Neural progenitor cell (in vitro differentiated cells): Measurements from ENCODE around the gene LOC101059915.
"Not testable (repeated sequence)": the region's sequence is repeated elsewhere in the genome, so short reads cannot be mapped to it uniquely, and the experiment has no call there.

Experiments
- DNase-seq: peaks from one replicate; pipeline ENCODE4 v3.0.0-alpha.2; 2016; ENCODE audit warnings: low spot score
- H2AFZ ChIP-seq: fragments of 200-600 bp; sonication (generic); replicated peaks from 2 replicates; pipeline ENCODE4 v1.6.1; 2016; ENCODE audit warnings: antibody characterized with exemption
- H3F3A ChIP-seq: fragments of 200-600 bp; sonication (generic); 2 replicates; pipeline ENCODE4 v1.6.1; 2016; ENCODE audit warnings: antibody characterized with exemption, low read depth
- H3K27ac ChIP-seq: fragments of 200-600 bp; sonication (generic); 2 replicates; pipeline ENCODE4 v1.5.1; 2016; ENCODE audit warnings: mild to moderate bottlenecking
- H3K27me3 ChIP-seq: fragments of 200-600 bp; sonication (generic); 2 replicates; pipeline ENCODE4 v1.6.1; 2016; ENCODE audit warnings: mild to moderate bottlenecking, moderate library complexity
- H3K36me3 ChIP-seq: fragments of 200-600 bp; sonication (generic); 2 replicates; pipeline ENCODE4 v1.5.1; 2016
- H3K4me1 ChIP-seq: fragments of 200-600 bp; sonication (generic); 2 replicates; pipeline ENCODE4 v1.6.1; 2016; ENCODE audit warnings: mixed run types
- H3K4me2 ChIP-seq: fragments of 200-600 bp; sonication (generic); 2 replicates; pipeline ENCODE4 v1.6.1; 2016
- H3K4me3 ChIP-seq: fragments of 200-600 bp; sonication (generic); 2 replicates; pipeline ENCODE4 v1.5.1; 2016
- H3K79me2 ChIP-seq: fragments of 200-600 bp; sonication (generic); 2 replicates; pipeline ENCODE4 v1.6.1; 2016; ENCODE audit warnings: low read depth
- H3K9ac ChIP-seq: fragments of 200-600 bp; sonication (generic); 2 replicates; pipeline ENCODE4 v1.6.1; 2016
- H3K9me3 ChIP-seq: fragments of 200-600 bp; sonication (generic); 2 replicates; pipeline ENCODE4 v1.5.1; 2016; ENCODE audit warnings: low read depth
- H4K20me1 ChIP-seq: fragments of 200-600 bp; sonication (generic); 2 replicates; pipeline ENCODE4 v1.6.1; 2016; ENCODE audit warnings: low read depth
- H3K27ac Mint-ChIP-seq: 3 replicates; pipeline ENCODE4 v1.8.0; 2021; ENCODE audit warnings: mixed read lengths
- H3K27me3 Mint-ChIP-seq: 2 replicates; pipeline ENCODE4 v1.8.0; 2022; ENCODE audit warnings: low read depth, mild to moderate bottlenecking, inconsistent platforms, moderate library complexity, mixed read lengths; ENCODE audit not compliant: insufficient read depth
- H3K36me3 Mint-ChIP-seq: 3 replicates; pipeline ENCODE4 v1.8.0; 2021; ENCODE audit warnings: mixed read lengths
- H3K4me1 Mint-ChIP-seq: 3 replicates; pipeline ENCODE4 v1.8.0; 2021; ENCODE audit warnings: mixed read lengths
- H3K4me3 Mint-ChIP-seq: 3 replicates; pipeline ENCODE4 v1.8.0; 2021; ENCODE audit warnings: mild to moderate bottlenecking, moderate library complexity, mixed read lengths
- H3K9me3 Mint-ChIP-seq: 3 replicates; pipeline ENCODE4 v1.8.0; 2020; ENCODE audit warnings: mixed read lengths
- EZH2 ChIP-seq: fragments of 200-600 bp; sonication (generic); IDR thresholded peaks from 2 replicates; pipeline ENCODE4 v1.6.1; 2017; ENCODE audit warnings: antibody characterized with exemption, mild to moderate bottlenecking, moderate library complexity
- EZH2phosphoT487 ChIP-seq: fragments of 200-600 bp; sonication (generic); IDR thresholded peaks from 2 replicates; pipeline ENCODE4 v1.6.1; 2017; ENCODE audit warnings: antibody characterized with exemption
- TF ChIP-seq, protein P1 (sequence below): fragments of 200-600 bp; sonication (generic); IDR thresholded peaks from 2 replicates; pipeline ENCODE4 v1.5.1; 2017; ENCODE audit warnings: antibody characterized with exemption, mild to moderate bottlenecking

Gene LOC101059915

GRCh38 chrX:71679575-71680207 is 12.3 kb downstream of the LOC101059915 start:
- H3K4me3 Mint-ChIP-seq, result no peak overlapping the region
- peaks cover 3% of the 10 kb centered on the region for H3K27me3 Mint-ChIP-seq
- no peak overlapping the region for H3K4me2 ChIP-seq
- H3F3A ChIP-seq, result no peaks in the 10 kb centered on the region
- DNase-seq, result no peak
- H3K4me1 ChIP-seq, result no peaks in the 10 kb centered on the region
- H3K36me3 Mint-ChIP-seq, result no peaks in the 10 kb centered on the region
- H4K20me1 ChIP-seq, result no peaks in the 10 kb centered on the region
- H2AFZ ChIP-seq, result no peak overlapping the region
- H3K4me3 ChIP-seq, result no peak overlapping the region
- peaks cover 7% of the 10 kb centered on the region for H3K9me3 Mint-ChIP-seq
- no peaks in the 10 kb centered on the region for H3K79me2 ChIP-seq
- H3K27ac ChIP-seq, result no peak overlapping the region
- no peaks in the 10 kb centered on the region for H3K4me1 Mint-ChIP-seq
- H3K36me3 ChIP-seq, result no peaks in the 10 kb centered on the region
- no peak overlapping the region for H3K9ac ChIP-seq
- H3K9me3 ChIP-seq, result peaks cover 7% of the 10 kb centered on the region
- TF ChIP-seq, protein P1, sequence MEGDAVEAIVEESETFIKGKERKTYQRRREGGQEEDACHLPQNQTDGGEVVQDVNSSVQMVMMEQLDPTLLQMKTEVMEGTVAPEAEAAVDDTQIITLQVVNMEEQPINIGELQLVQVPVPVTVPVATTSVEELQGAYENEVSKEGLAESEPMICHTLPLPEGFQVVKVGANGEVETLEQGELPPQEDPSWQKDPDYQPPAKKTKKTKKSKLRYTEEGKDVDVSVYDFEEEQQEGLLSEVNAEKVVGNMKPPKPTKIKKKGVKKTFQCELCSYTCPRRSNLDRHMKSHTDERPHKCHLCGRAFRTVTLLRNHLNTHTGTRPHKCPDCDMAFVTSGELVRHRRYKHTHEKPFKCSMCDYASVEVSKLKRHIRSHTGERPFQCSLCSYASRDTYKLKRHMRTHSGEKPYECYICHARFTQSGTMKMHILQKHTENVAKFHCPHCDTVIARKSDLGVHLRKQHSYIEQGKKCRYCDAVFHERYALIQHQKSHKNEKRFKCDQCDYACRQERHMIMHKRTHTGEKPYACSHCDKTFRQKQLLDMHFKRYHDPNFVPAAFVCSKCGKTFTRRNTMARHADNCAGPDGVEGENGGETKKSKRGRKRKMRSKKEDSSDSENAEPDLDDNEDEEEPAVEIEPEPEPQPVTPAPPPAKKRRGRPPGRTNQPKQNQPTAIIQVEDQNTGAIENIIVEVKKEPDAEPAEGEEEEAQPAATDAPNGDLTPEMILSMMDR, result no peak
- no peak for TF ChIP-seq EZH2
- no peak for TF ChIP-seq EZH2phosphoT487
- H3K27me3 ChIP-seq, result no peaks in the 10 kb centered on the region
- no peak overlapping the region for H3K27ac Mint-ChIP-seq

- not testable (repeated sequence) for H3K4me1 ChIP-seq
Observed at GRCh38 chrX:71696641-71697465, 29.5 kb downstream of the LOC101059915 start.

GRCh38 chrX:71697466-71698298 is 30.3 kb downstream of the LOC101059915 start:
- H3K27me3 Mint-ChIP-seq, H4K20me1 ChIP-seq, H3K4me3 Mint-ChIP-seq, H3K27me3 ChIP-seq, H3K79me2 ChIP-seq, H3K9me3 ChIP-seq, H3K27ac ChIP-seq, H3F3A ChIP-seq, H3K9me3 Mint-ChIP-seq, H3K4me3 ChIP-seq, H3K4me1 Mint-ChIP-seq, H3K36me3 ChIP-seq, H3K4me1 ChIP-seq, DNase-seq, H3K9ac ChIP-seq, H3K27ac Mint-ChIP-seq, H3K4me2 ChIP-seq, H2AFZ ChIP-seq, H3K36me3 Mint-ChIP-seq: not testable (repeated sequence)

More at GRCh38 chrX:71696641-71697465, 29.5 kb downstream of the LOC101059915 start:
- not testable (repeated sequence) for H2AFZ ChIP-seq, H4K20me1 ChIP-seq, H3K27ac Mint-ChIP-seq, H3K36me3 Mint-ChIP-seq, H3K27me3 Mint-ChIP-seq, H3F3A ChIP-seq, H3K4me3 Mint-ChIP-seq, H3K36me3 ChIP-seq, H3K4me2 ChIP-seq, H3K9ac ChIP-seq, H3K9me3 ChIP-seq, H3K27me3 ChIP-seq, H3K27ac ChIP-seq, DNase-seq, H3K4me1 Mint-ChIP-seq, H3K79me2 ChIP-seq, H3K4me3 ChIP-seq, H3K9me3 Mint-ChIP-seq

DNA sequence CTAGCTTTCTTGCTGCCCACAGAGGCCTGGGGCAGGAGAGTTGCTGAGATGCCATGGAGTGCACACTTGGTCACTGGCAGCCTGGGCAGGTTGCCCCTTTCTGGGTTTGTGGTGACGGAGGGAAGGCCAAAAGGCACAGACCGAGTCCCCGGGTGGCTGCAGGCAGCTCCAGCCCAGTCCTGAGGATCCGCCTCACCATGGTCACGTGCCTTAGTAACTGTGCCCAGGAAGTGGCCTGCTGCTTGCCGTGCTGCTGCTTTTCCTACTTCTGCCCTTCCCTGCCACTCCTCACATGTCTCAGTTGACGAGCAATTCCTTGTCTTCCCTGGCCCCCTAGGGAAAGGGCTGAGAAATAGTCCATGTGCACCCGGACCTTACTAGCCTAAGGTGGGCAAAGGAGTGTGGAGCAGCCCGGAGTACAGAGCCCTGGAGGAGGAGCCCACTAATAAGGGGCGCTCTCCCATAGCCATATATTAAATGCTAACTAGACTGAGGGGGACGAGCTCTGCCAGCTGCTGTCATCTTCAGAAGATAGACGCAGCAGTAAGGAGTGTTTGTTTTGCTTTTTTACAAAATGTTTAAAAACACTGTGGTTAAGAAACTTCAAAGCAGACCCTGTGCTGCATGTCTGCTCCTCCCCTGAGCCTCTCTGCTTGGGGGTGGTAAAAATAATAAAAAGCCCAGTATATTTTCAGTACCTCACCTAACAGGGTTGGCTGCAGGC is 31.1 kb downstream of the LOC101059915 start:
- H3K36me3 Mint-ChIP-seq, H3K9me3 Mint-ChIP-seq, DNase-seq, H4K20me1 ChIP-seq, H3K79me2 ChIP-seq, H3K27ac ChIP-seq, H3K27me3 ChIP-seq, H3K27me3 Mint-ChIP-seq, H3K36me3 ChIP-seq, H3K27ac Mint-ChIP-seq, H3F3A ChIP-seq, H3K4me3 ChIP-seq, H3K9ac ChIP-seq, H3K9me3 ChIP-seq, H2AFZ ChIP-seq, H3K4me1 ChIP-seq, H3K4me3 Mint-ChIP-seq, H3K4me2 ChIP-seq, H3K4me1 Mint-ChIP-seq: not testable (repeated sequence)

DNA sequence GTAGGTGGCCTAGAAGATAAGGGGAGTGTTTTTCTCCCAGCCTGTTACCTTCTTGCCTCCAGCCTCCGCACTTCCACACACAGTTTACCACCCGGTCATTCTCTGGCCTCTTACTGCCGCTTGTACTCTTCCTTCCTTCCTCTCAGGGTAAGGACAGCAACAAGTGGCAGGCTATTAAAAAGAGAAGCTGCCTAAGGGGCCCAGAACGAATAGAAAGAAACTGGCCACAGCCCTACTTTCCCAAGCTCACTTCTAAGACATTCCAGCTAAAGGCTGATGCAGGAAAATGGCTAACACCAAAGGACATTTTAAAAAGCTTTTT is 31.6 kb downstream of the LOC101059915 start:
- DNase-seq, H3K79me2 ChIP-seq, H3K4me3 Mint-ChIP-seq, H3K4me1 Mint-ChIP-seq, H3K4me2 ChIP-seq, H3K9ac ChIP-seq, H3K27me3 ChIP-seq, H3K9me3 Mint-ChIP-seq, H3K27ac Mint-ChIP-seq, H3K36me3 Mint-ChIP-seq, H3K4me3 ChIP-seq, H3K9me3 ChIP-seq, H3F3A ChIP-seq, H3K4me1 ChIP-seq, H3K27ac ChIP-seq, H4K20me1 ChIP-seq, H3K36me3 ChIP-seq, H3K27me3 Mint-ChIP-seq, H2AFZ ChIP-seq: not testable (repeated sequence)

- H3K27ac Mint-ChIP-seq, H3K36me3 Mint-ChIP-seq, H3K27me3 Mint-ChIP-seq, H3K4me1 ChIP-seq, H3K4me1 Mint-ChIP-seq, H3F3A ChIP-seq, H3K27ac ChIP-seq, H3K4me3 Mint-ChIP-seq, H3K27me3 ChIP-seq, H3K4me2 ChIP-seq, H3K36me3 ChIP-seq, DNase-seq, H3K9ac ChIP-seq, H2AFZ ChIP-seq, H4K20me1 ChIP-seq, H3K4me3 ChIP-seq, H3K79me2 ChIP-seq, H3K9me3 Mint-ChIP-seq, H3K9me3 ChIP-seq: not testable (repeated sequence)
Observed at GRCh38 chrX:71702853-71703252, 35.5 kb downstream of the LOC101059915 start.
